K562 (cell line): ENCODE measurements around the gene EEF1A1.

Experiments
- ATF7 ChIP-seq: fragments of 450-650 bp; IDR thresholded peaks from 2 replicates; pipeline ENCODE4 v1.7.1; 2014; ENCODE audit warnings: mild to moderate bottlenecking, moderate library complexity
- BHLHE40 ChIP-seq: IDR thresholded peaks from 2 replicates; pipeline ENCODE4 v1.6.1; 2011; ENCODE audit warnings: low read length, improper control_type of control experiment
- CEBPB ChIP-seq: fragments of 450-650 bp; IDR thresholded peaks from 2 replicates; pipeline ENCODE4 v1.6.1; 2016; ENCODE audit warnings: missing genetic modification characterization, missing compliant biosample characterization
- CHD4 ChIP-seq: fragments of 200-600 bp; sonication (generic); IDR thresholded peaks from 3 replicates; pipeline ENCODE4 v1.6.1; 2012; ENCODE audit warnings: low read depth, mild to moderate bottlenecking, mixed read lengths, low read length, inconsistent platforms; ENCODE audit not compliant: insufficient read depth, insufficient replicate concordance, poor library complexity, severe bottlenecking
- KAT2B ChIP-seq: IDR thresholded peaks from one replicate; pipeline ENCODE4 v1.6.1; 2012; ENCODE audit warnings: low read depth, mild to moderate bottlenecking, control low read depth, inconsistent platforms, low read length, moderate library complexity
- TBP ChIP-seq: optimal IDR thresholded peaks from 2 replicates; pipeline ENCODE3; 2011; ENCODE audit warnings: low read depth, low read length, improper control_type of control experiment
- ZC3H8 ChIP-seq: fragments of 450-650 bp; IDR thresholded peaks from 2 replicates; pipeline ENCODE4 v1.6.1; 2017

GRCh38 chr6:73569121-73569520, 48.3 kb upstream of the EEF1A1 start:
- TF ChIP-seq BHLHE40, result no peak
- no peak for TF ChIP-seq TBP
- TF ChIP-seq KAT2B, result no peak
- TF ChIP-seq ZC3H8, result no peak
- TF ChIP-seq CEBPB (tag), result no peak
- no peak for TF ChIP-seq ATF7
- TF ChIP-seq CHD4, result no peak
